Left ventricle myocardium superior (tissue), 1 donor: ENCODE data around the gene ATAD3C. TPM values are rescaled to one million over a fixed set of nuclear protein-coding genes. Genes with fewer than 3 reads are reported as not detected.
"Not testable (repeated sequence)": the region's sequence is repeated elsewhere in the genome, so short reads cannot be mapped to it uniquely, and the experiment has no call there.

Source experiments
- ATAC-seq: fragments of 200-7000 bp; cut with Tn5 transposase; one replicate; pipeline ENCODE4 v1.9.1; 2020; ENCODE audit warnings: mild to moderate bottlenecking, moderate library complexity
- DNase-seq: peaks from one replicate; pipeline ENCODE4 v3.0.0-alpha.2; 2020
- intact Hi-C: fragments of 100-400 bp; cut with micrococcal nuclease; formaldehyde crosslinking; loops from one replicate; pipeline ENCODE4 v1.11.0; 2022
- total RNA-seq: library from RNA; stranded (reverse); fragmentation: NEBNext Ultra II Directional; extraction: Animal tissue kit (Norgen Biotek cat#: 25700); gene quantifications from one replicate; pipeline ENCODE4 v1.2.1, GENCODE V29; 2021
- donor health status: DM: no; HTN: yes; CAD: no; lungs with severe emphysema.

The ATAD3C gene
- total RNA-seq, 1 donor from 2014 or later, result 1.9 TPM

DNA sequence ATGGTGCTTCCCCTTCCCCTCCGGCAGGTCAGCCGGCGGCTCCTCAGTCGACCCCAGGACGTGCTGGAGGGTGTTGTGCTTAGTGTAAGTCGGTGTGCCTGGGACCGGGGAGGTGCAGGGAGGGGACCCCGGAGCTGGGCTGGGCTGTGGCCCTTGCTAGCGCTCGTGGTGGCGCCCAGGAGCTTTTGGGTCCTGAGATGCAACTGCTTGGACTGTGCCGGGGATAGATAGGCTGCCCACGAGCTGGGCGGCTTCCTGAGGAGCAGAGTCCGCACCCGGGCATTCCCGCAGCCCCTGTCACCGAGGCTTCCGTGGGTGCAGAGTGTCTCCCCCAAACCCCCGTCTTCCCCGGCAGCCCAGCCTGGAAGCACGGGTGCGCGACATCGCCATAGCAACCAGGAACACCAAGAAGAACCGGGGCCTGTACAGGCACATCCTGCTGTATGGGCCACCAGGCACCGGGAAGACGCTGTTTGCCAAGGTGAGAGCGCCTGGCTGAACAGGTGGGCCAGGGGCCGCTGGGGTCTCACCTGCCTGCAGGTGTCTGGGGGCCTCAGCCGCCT lies 36.3 kb downstream of the ATAD3C start:
- DNase-seq, ATAC-seq, intact Hi-C loops: not testable (repeated sequence)

DNA sequence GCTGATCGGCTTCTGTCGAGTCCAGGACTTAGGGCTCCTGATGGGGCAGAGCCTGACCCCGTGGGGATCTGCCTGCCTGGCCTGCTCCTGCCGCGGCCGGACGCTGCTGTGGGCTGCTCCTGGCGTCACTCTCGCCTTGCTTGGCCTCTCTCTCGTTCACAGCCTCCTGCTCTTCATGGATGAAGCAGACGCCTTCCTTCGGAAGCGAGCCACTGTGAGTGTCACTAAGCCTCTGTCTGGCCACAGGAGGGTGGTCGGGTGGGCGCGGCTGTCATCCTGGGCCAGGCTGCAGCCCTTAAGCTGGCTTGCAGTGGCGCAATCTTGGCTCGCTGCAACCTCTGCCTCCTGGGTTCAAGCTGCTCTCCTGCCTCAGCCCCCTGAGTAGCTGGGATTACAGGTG lies 38.2 kb downstream of the ATAD3C start:
- intact Hi-C loops, result no loop called here
- ATAC-seq, result no peak
- DNase-seq, result no peak

DNA sequence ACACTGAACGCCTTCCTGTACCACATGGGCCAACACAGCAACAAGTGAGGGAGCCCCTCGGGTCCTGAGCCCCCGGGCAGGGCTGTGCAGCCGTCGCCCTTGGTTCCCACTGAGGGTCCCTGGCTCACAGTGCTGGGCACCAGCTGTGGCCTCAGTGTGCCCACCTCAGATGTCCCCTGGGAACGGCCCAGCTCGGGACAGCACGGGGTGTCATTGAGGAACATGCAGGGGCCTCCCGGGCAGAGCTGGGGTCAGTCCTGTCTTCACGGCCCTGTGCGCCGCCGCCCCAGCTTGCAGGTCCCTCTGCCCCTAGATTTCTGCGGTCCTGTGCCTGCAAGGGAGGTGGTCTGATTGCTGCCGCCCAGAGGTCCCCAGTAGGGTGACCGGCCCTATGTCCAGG lies 39.7 kb downstream of the ATAD3C start:
- DNase-seq (no peak), ATAC-seq (no peak)

DNA sequence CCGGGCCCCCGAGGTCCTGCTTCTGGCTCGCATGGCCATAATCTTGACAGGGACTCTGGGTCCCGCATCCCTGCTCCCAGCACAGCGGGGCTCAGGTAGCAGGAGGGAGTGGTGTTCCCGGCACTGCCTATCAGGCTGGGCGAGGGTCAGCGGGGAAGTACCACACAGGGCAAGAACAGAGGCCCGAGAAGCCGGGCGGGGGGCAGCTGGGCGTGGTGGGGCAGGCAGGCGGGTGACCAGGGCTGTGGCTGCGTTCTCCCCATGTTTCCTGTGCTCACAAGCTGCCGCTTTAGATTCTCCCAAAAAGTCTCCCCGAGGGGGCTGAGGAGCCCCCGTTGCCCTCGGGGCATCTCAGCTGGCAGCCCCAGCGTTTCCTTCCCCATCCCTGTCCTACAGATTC lies 40.4 kb downstream of the ATAD3C start:
- DNase-seq (no peak), ATAC-seq (no peak)

More for the DNA sequence above, 39.7 kb downstream of the ATAD3C start:
- intact Hi-C loops, result no loop called here

DNA sequence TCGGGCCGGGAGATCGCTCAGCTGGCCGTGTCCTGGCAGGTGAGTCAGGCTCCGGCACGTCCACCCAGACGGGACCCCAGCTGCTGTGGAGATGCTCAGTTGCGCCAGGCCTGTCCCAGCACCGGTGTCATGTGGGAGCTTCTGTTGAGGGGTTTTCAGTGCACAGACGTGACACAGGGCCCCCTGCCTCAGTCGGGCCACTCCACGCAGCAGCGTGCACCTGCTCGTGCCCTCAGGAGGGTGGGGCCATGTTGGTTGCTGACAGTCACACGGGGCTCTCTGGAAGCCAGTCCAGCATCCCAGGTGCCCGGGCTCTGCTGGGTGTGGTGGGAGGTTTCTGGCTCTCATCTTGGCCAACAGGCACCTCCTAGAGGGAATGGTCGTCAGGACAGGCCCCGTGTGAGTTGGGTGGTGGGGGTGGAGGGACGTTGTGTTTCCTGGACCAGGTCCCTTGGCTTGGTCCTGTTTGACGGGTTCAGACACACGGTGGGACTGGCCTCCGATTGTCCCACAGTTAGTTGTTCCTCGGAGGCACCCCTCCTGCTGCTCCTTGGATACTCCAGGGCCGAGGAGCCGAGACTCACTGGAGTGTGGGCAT lies 41.2 kb downstream of the ATAD3C start:
- DNase-seq, result no peak
- ATAC-seq, result no peak
- intact Hi-C loops, result no loop called here

More for the DNA sequence above, 40.4 kb downstream of the ATAD3C start:
- intact Hi-C loops, result no loop called here

DNA sequence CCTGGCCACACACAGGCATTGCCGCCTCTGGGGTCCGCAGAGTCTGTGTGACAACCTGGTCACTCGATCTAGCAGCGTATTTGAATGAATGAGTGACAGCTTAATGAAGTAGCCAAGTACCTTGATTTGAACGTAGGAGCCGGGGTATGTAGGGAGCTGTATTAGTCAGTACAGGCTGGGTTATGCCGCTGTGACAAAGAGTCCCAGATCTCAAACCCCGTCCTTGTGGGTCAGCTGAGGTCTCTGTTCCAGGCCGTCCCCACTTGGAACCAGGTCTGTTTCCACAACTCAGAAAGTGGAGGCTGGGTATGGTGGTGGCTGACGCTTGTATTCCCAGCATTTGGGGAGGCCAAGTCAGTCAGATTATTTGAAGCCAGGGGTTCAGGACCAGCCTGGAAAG lies 42.1 kb downstream of the ATAD3C start:
- intact Hi-C loops, result no loop called here
- DNase-seq, result no peak
- ATAC-seq, result no peak

DNA sequence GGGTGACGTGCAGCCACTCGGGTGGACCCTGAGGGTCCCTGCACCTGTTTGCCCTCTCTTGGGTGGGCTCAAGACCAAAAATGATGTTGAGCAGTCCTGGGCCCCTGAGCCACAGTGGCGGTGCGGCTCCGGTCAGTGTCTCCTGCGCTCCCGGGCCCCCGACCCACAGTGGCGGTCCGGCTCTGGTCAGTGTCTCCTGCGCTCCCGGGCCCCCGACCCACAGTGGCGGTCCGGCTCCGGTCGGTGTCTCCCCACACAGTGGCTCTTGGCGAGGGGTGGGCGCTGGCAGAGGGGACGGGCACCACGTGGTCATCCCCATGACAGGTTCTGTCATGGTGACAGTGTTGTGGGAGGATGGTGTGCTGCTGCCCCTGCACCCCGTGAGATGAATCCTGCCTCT lies 44.8 kb downstream of the ATAD3C start:
- intact Hi-C loops, DNase-seq, ATAC-seq: not testable (repeated sequence)

DNA sequence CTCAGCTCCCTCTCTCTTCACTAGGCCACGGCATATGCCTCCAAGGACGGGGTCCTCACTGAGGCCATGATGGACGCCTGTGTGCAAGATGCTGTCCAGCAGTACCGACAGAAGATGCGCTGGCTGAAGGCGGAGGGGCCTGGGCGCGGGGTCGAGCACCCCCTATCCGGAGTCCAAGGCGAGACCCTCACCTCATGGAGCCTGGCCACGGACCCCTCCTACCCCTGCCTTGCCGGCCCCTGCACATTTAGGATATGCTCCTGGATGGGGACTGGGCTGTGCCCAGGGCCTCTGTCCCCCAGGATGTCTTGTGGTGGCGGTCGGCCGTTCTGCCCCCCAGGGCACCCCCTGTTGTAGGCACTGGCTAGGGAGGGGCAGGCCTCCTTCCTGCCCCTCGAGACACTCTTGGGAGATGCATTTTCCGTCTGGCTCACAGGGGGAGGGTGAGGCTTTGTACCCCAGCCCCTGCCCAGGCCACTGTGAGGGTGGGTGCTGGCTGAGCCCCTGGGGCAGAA lies 46.0 kb downstream of the ATAD3C start:
- ATAC-seq, result peak; percentile 24
- intact Hi-C loops, DNase-seq: not testable (repeated sequence)

DNA sequence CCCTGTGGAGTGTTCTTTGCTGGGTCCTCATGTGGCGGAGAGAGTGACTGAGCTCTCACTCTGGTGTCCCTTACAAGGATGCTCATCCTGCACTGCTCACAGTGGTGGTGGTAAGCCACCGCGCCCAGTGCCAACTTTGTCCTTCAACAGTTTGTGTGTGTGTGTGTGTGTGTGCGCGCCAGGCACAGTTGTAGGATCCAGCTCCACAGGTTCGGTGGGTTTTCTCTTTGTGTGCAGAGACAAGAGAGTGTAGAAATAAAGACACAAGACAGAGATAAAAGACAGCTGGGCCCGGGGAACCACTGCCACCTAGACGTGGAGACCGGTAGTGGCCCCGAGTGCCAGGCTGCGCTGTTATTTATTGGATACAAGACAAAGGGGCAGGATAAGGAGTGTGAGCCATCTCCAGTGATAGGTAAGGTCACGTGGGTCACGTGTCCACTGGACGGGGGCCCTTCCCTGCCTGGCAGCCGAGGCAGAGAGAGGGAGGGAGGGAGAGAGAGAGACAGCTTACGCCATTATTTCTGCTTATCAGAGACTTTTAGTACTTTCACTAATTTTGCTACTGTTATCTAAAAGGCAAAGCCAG lies 55.4 kb downstream of the ATAD3C start:
- intact Hi-C loops, result not testable (repeated sequence)
- peak; percentile 79 for DNase-seq
- ATAC-seq, result peak; percentile 32

DNA sequence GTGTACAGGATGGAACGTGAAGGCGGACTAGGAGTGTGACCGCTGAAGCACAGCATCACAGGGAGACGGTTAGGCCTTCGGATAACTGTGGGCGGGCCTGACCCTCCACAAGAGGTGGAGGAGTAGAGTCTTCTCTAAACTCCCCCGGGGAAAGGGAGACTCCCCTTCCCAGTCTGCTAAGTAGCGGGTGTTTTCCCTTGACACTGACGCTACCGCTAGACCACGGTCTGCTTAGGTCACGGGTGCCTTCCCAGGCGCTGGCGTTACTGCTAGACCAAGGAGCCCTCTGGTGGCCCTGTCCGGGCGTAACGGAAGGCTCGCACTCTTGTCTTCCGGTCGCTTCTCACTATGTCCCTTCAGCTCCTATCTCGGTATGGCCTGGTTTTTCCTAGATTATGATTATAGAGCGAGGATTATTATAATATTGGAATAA lies 55.9 kb downstream of the ATAD3C start:
- DNase-seq (peak; percentile 72), ATAC-seq (peak; percentile 67)
- intact Hi-C loops, result not testable (repeated sequence)

DNA sequence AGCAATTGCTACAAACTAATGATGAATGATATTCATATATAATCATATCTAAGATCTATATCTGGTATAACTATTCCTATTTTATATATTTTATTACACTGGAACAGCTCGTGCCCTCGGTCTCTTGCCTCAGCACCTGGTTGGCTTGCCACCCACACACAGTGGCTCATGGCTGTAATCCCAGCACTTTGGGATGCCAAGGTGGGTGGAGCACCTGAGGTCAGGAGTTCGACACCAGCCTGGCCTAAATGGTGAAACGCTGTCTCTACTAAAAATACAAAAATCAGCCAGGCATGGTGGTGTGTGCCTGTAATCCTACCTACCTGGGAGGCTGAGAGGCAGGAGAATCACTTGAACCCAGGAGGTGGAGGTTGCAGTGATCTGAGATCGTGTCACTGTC lies 56.3 kb downstream of the ATAD3C start:
- intact Hi-C loops, DNase-seq, ATAC-seq: not testable (repeated sequence)

DNA sequence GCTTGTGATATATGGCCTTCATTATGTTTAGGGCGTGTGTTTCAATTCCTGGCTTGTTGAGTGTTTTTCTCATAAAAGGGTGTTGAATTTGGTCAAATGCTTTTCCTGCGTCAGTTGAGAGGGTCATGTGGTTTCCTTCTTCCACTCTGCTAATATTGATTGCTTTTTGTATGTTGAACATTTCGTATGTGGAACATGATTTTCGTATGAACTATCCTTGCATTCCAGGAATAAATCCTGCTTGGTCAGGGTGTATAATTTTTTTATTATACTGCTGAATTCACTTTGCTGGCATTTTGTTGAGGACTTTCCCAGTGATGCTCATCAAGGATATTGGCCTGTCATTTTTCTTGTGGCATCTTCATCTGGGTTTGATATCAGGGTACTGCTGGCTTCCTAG lies 57.8 kb downstream of the ATAD3C start:
- ATAC-seq (no peak), DNase-seq (no peak)
- intact Hi-C loops, result no loop called here

DNA sequence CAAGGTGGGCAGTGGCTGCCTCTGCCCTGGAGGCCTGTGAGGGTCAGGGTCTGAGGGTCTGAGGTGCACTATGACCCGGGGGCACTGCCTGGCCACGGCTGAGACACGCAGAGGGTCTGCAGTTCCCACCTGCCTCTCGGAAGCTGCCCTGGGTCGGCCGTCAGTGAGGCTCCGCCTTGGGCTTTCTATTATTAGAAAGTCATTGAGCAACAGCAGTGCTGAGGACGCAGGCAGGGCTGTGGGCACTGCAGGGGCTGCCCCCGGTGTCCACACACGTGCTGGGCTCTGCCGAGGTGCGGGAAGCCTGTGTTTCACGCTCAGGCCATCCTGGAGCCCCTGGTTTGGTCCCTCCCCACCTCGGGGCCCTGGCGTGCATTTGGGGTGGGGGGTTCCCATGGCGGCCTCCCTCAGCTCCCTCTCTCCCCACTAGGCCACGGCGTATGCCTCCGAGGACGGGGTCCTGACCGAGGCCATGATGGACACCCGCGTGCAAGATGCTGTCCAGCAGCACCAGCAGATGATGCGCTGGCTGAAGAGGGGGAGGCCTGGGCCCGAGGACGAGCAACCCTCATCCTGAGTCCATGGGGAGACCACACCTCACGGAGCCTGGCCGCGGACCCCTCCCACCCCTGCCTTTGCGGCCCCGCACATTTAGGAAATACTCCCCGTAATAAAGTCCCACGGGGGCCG lies 59.4 kb downstream of the ATAD3C start:
- intact Hi-C loops, result not testable (repeated sequence)
- peak; percentile 60 for DNase-seq

DNA sequence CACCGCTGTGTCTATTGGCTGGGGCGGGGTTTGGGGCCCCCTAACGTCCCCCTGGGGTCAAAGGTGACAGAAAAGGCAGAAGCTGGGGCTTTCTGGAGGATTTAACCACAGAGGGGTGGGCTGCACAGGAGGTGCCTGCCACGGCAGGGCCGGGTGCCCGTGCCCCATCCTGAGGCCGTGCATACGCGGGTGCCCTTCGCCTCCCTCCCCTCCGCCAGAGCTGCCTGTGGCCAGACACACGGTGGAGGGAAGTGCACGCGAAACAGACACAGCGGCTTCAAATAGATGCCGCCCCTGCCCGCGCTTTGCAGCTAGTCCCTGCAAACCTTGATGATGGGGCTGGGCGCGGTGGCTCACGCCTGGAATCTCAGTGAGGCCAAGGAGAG lies 60.0 kb downstream of the ATAD3C start:
- intact Hi-C loops, DNase-seq, ATAC-seq: not testable (repeated sequence)

More for the DNA sequence above, 59.4 kb downstream of the ATAD3C start:
- peak; percentile 42 for ATAC-seq

DNA sequence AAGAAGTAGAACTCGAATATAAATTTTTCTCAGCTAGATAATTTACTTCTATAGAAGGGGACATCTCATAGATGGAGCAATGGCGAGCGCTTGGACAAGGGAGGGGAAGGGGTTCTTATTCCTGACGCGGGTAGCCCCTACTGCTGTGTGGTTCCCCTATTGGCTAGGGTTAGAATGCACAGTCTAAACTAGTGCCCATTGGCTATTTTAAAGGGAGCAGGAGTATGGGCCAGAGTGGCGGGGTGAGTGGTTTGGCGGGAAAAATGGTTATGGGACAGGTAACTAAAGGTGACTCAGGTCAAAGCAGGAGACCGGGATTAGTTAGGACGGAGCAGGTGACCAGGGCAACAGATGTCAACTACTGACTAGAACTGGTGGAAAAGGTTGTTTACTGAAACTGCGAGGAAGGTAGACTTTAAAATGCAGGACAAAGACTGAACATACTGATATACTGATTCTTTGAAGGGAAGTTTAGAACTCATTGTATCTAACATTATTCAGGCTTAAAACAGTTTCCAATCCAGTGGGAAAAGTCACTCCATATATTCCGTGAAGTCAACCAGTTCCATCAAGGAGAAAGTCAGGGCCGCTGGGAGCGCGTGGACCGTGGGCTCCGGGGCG lies 61.5 kb downstream of the ATAD3C start:
- ATAC-seq (no peak), DNase-seq (no peak)
- intact Hi-C loops, result no loop called here

DNA sequence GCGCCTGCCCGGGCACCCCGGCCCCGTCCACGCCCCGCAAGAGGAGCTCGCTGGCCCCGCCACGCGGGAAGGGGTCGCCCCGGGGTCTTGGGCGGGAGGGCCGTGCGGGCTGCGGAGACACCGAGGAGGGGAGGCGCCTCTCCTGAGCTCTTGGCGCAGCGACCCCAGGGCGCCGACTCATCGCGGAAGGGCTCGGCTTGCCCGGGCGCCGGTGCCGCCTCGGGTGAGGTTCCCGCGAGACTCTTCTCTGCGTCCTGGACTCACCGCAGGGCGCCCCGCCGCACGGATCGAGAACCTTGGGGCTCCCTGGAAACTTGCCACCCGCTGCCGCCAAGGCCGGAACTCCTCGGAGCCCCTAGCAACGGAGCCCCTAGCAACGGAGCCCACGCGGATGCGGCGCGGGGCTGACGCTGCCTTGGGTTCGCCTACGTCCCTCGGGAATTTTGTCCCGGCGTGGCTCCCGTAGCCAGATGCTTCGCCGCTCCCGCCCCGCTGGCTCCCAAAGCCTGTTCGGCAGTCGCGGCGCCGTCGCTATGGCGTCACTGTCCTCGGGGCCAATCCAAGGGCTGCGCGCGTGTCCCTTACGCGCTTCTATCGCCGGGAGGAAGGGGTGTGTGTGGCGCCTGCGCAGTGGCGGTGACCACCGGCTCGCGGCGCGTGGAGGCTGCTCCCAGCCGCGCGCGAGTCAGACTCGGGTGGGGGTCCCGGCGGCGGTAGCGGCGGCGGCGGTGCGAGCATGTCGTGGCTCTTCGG lies 62.2 kb downstream of the ATAD3C start, which contains the start of gene ATAD3A:
TSS of gene ATAD3A (plus strand) at position 630 of the 753 bp plus-strand sequence. CDS start at position 737, 107 bp downstream.
- peak; percentile 97 for ATAC-seq
- DNase-seq, result peak; percentile 100
- intact Hi-C loops, result no loop called here

DNA sequence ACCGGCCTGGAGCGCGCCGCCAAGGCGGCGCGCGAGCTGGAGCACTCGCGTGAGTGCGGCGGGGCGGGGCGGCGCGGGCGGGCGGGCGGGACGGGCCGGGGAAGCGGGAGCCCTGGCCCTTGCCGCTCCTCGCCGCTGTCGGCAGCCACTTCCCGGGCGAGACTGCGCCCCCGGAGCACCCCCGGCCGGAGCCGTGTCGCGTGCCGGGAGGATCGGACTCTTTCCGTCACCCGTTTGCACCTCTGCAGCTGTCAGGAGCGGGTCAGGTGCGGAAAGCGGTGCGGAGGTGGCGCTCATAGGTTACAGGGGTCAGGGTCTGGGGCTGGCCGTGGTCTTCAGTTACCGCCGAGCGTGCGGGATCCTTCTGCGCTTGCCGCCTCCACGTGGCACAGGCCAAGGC lies 62.9 kb downstream of the ATAD3C start:
- intact Hi-C loops, ATAC-seq, DNase-seq: not testable (repeated sequence)

DNA sequence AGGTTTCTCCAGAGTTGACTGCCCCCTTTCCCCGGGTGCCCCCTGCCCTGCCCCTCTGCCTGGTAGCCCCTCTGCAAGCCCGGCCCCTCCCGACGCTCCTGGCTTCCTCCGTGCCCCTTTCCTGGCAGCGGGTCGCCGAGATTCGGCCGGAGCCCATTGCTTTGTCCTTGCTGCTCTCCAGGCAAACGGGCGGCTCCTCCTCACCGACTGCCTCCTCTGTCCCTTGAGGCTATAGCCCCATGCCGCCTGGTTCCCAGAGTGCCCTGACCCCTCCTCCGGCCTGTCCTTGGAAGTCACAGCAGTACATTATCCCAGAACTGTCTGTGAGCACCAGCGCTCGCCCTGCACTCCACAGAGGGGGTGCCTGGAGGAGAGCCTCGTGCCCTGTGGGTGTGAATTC lies 64.2 kb downstream of the ATAD3C start:
- intact Hi-C loops, ATAC-seq, DNase-seq: not testable (repeated sequence)
